ENCODE results near the gene PHACTR4. TPM values are rescaled to one million over a fixed set of nuclear protein-coding genes. Genes with fewer than 3 reads are reported as not detected.
"Not testable (repeated sequence)": the region's sequence is repeated elsewhere in the genome, so short reads cannot be mapped to it uniquely, and the experiment has no call there.

PHACTR4 gene
- total and polyA plus RNA-seq, 4 donors: 15.1 to 34.9 (median 20.6) TPM

DNA sequence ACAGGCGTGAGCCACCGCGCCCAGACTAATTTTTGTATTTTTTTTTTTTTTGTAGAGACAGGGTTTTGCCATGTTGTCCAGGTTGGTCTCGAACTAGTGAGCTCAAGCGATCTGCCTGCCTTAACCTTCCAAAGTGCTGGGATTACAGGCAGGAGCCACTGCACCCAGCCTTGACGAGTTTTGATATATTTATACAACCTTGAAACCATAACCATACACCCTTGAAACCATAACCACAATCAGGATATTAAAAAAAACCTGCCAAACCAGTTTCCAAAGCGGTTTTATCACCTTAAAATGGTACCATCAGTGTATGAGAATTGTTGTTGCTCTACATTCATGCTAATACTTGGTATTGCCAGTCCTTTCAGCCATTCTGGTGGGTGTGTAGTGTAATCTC, 3.7 kb upstream of the PHACTR4 start:
- 75 to 80% methylated on average over 6 to 7 of the region's 7 CpGs for WGBS, 2 donors
- H3K27ac ChIP-seq (ENCODE audit: low read depth in 1 of 2, low read length in 1 of 2): no peak overlapping the region
- no peak overlapping the region for H3K9ac ChIP-seq (ENCODE audit: insufficient read depth in 1 of 2, low read length in 2 of 2)
- H3K27me3 ChIP-seq (ENCODE audit: control insufficient read depth in 3 of 3, insufficient read depth in 3 of 3, low read length in 2 of 3): no peaks in the 10 kb centered on the region
- TF ChIP-seq CTCF (IDR thresholded peaks at IDR 0.05; ENCODE audit: control extremely low read depth, extremely low read depth): no peak
- peaks cover 2 to 8% (median 2%) of the 10 kb centered on the region in 5 donors for H3K4me1 ChIP-seq (ENCODE audit: control insufficient read depth in 5 of 5, insufficient read depth in 5 of 5, low read length in 5 of 5)
- H3K4me3 ChIP-seq: no peak overlapping the region
- DNase-seq: peak in 1 of 3 donors; percentile 26
- no peaks in the 10 kb centered on the region for H3K36me3 ChIP-seq (ENCODE audit: control insufficient read depth in 4 of 4, insufficient read depth in 4 of 4, low read length in 4 of 4)
- no peak for ATAC-seq (ENCODE audit: insufficient read depth, low FRiP score)
- no peaks in the 10 kb centered on the region for H3K9me3 ChIP-seq (ENCODE audit: control insufficient read depth in 4 of 4, insufficient read depth in 3 of 4, low read length in 3 of 4)

GRCh38 chr1:28368608-28369007, 932 bp upstream of the PHACTR4 start:
- DNase-seq; H3K27ac ChIP-seq (ENCODE audit: low read depth in 1 of 2, low read length in 1 of 2): not testable (repeated sequence)

GRCh38 chr1:28370239-28371009, 884 bp downstream of the PHACTR4 start:
- 32 to 33% methylated on average over 32 of the region's 32 CpGs for WGBS, 2 donors
- TF ChIP-seq CTCF (IDR thresholded peaks at IDR 0.05; ENCODE audit: control extremely low read depth, extremely low read depth): no peak
- ATAC-seq (ENCODE audit: insufficient read depth, low FRiP score) (no peak), DNase-seq (peak in 1 of 3 donors; percentile 63)
- Histone ChIP-seq H3K9me3 (ENCODE audit: control insufficient read depth in 4 of 4, insufficient read depth in 3 of 4, low read length in 3 of 4) (no peaks in the 10 kb centered on the region), H3K4me1 (ENCODE audit: control insufficient read depth in 5 of 5, insufficient read depth in 5 of 5, low read length in 5 of 5) (peaks cover 3 to 10% (median 4%) of the 10 kb centered on the region in 5 donors), H3K9ac (ENCODE audit: insufficient read depth in 1 of 2, low read length in 2 of 2) (peak overlapping the region; percentile 88 to 93), H3K36me3 (ENCODE audit: control insufficient read depth in 4 of 4, insufficient read depth in 4 of 4, low read length in 4 of 4) (no peaks in the 10 kb centered on the region), H3K4me3 (peak overlapping the region; percentile 54), H3K27me3 (ENCODE audit: control insufficient read depth in 3 of 3, insufficient read depth in 3 of 3, low read length in 2 of 3) (no peaks in the 10 kb centered on the region), H3K27ac (ENCODE audit: low read depth in 1 of 2, low read length in 1 of 2) (peak overlapping the region; percentile 78 to 90)

More at GRCh38 chr1:28368608-28369007, 932 bp upstream of the PHACTR4 start:
- not testable (repeated sequence) for H3K36me3 ChIP-seq (ENCODE audit: control insufficient read depth in 4 of 4, insufficient read depth in 4 of 4, low read length in 4 of 4); H3K9me3 ChIP-seq (ENCODE audit: control insufficient read depth in 4 of 4, insufficient read depth in 3 of 4, low read length in 3 of 4); H3K27me3 ChIP-seq (ENCODE audit: control insufficient read depth in 3 of 3, insufficient read depth in 3 of 3, low read length in 2 of 3); H3K9ac ChIP-seq (ENCODE audit: insufficient read depth in 1 of 2, low read length in 2 of 2); ATAC-seq (ENCODE audit: insufficient read depth, low FRiP score); H3K4me3 ChIP-seq
- 98 to 99% methylated on average over 15 of the region's 15 CpGs for WGBS, 2 donors
- peaks cover 3 to 10% (median 4%) of the 10 kb centered on the region in 5 donors for H3K4me1 ChIP-seq (ENCODE audit: control insufficient read depth in 5 of 5, insufficient read depth in 5 of 5, low read length in 5 of 5)

GRCh38 chr1:28371010-28371377, 1.5 kb downstream of the PHACTR4 start:
- H3K4me1 ChIP-seq (ENCODE audit: control insufficient read depth in 5 of 5, insufficient read depth in 5 of 5, low read length in 5 of 5): peaks cover 3 to 10% (median 4%) of the 10 kb centered on the region in 5 donors
- H3K4me3 ChIP-seq: no peak overlapping the region
- no peak for TF ChIP-seq CTCF (IDR thresholded peaks at IDR 0.05; ENCODE audit: control extremely low read depth, extremely low read depth)
- H3K36me3 ChIP-seq (ENCODE audit: control insufficient read depth in 4 of 4, insufficient read depth in 4 of 4, low read length in 4 of 4): no peaks in the 10 kb centered on the region
- ATAC-seq (ENCODE audit: insufficient read depth, low FRiP score) (no peak), DNase-seq (peak in 1 of 3 donors; percentile 8)
- H3K9me3 ChIP-seq (ENCODE audit: control insufficient read depth in 4 of 4, insufficient read depth in 3 of 4, low read length in 3 of 4): no peaks in the 10 kb centered on the region
- H3K27ac ChIP-seq (ENCODE audit: low read depth in 1 of 2, low read length in 1 of 2): no peak overlapping the region
- peak overlapping the region in 1 of 2 donors; percentile 93 for H3K9ac ChIP-seq (ENCODE audit: insufficient read depth in 1 of 2, low read length in 2 of 2)
- 91% methylated on average over 5 of the region's 5 CpGs for WGBS, 2 donors
- H3K27me3 ChIP-seq (ENCODE audit: control insufficient read depth in 3 of 3, insufficient read depth in 3 of 3, low read length in 2 of 3): no peaks in the 10 kb centered on the region

GRCh38 chr1:28373450-28373849, 3.9 kb downstream of the PHACTR4 start:
- not testable (repeated sequence) for H3K36me3 ChIP-seq (ENCODE audit: control insufficient read depth in 4 of 4, insufficient read depth in 4 of 4, low read length in 4 of 4); H3K27ac ChIP-seq (ENCODE audit: low read depth in 1 of 2, low read length in 1 of 2); H3K9me3 ChIP-seq (ENCODE audit: control insufficient read depth in 4 of 4, insufficient read depth in 3 of 4, low read length in 3 of 4); H3K27me3 ChIP-seq (ENCODE audit: control insufficient read depth in 3 of 3, insufficient read depth in 3 of 3, low read length in 2 of 3); H3K9ac ChIP-seq (ENCODE audit: insufficient read depth in 1 of 2, low read length in 2 of 2); H3K4me3 ChIP-seq; DNase-seq; ATAC-seq (ENCODE audit: insufficient read depth, low FRiP score)
- 92 to 93% methylated on average over 7 of the region's 7 CpGs for WGBS, 2 donors
- H3K4me1 ChIP-seq (ENCODE audit: control insufficient read depth in 5 of 5, insufficient read depth in 5 of 5, low read length in 5 of 5): peaks cover 3 to 10% (median 4%) of the 10 kb centered on the region in 5 donors
